GM19351 (cell line): Measurements from ENCODE around the gene CLDN17.

Experiments used
- ATAC-seq: cut with Tn5 transposase; IDR thresholded peaks from one replicate; pipeline ENCODE4 v1.9.1; 2021; ENCODE audit warnings: mild to moderate bottlenecking, moderate library complexity; ENCODE audit not compliant: unreplicated experiment

The CLDN17 gene, protein sequence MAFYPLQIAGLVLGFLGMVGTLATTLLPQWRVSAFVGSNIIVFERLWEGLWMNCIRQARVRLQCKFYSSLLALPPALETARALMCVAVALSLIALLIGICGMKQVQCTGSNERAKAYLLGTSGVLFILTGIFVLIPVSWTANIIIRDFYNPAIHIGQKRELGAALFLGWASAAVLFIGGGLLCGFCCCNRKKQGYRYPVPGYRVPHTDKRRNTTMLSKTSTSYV

GRCh38 chr21:30166705-30167104 lies at the start of gene CLDN17:
Gene CLDN17 (minus strand): TSS chr21:30166805. CDS start chr21:30166617, 188 bp downstream.
- no peak for ATAC-seq

DNA sequence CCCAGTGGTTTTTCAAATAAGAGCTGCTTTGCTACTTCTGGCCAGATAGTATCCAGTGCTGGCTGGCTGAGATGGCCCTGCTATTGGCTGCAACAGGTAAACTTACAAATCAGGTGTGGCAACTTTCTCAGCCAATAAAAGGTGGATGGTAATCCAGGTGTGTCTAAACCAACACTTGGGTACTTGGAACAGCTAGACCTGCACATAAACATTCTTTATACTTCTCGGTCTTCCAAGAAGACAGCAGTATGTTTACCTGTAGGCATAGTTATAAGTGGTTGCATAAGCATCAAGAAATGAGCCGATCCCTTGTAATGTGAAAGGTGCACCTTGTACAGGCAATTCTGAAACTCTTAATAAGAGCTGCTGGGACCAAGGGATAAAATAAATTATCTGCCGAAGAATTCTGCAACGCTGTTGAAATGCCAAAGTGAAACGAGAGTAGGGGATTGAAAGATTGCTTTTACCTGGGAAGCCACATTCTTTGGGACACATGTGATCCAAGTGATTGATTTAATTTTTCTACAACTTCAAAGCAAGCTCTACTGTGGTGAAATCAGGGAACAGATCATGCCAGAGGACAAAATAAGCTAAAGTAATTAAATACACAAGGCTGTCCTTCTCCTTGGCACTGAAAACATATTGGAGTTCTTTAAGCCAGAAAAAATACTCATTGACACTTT lies 49.6 kb upstream of the CLDN17 start, which contains the start of gene CLDN8:
CLDN8 (minus strand) TSS at position 57 of the 683 bp plus-strand sequence. CDS start 172 bp downstream, outside the sequence.
- ATAC-seq, result no peak

GRCh38 chr21:30211071-30211470 lies 44.5 kb upstream of the CLDN17 start:
- ATAC-seq, result no peak

DNA sequence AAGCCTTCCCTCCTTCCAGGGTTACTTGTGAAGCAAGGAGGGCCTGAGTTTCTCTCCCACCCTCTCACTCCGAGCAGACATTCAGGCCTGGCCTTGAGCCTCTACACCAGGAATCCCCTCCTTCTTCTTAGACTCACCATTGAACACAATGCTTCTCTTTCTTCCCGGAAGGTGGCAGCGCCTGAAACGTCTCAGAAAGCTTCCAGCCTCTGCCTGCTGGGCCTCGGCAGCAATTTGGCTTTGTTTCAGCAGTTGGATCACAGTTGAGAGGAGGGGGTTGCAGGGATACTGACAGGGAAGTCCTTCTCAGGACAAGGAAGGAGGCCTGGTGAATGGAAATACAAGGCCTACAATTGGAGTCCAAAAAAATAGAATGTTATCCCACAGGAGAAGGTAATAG lies 43.0 kb upstream of the CLDN17 start:
- ATAC-seq, result no peak

GRCh38 chr21:30207252-30207579 lies 40.6 kb upstream of the CLDN17 start:
- no peak for ATAC-seq

- no peak for ATAC-seq
Observed at GRCh38 chr21:30206551-30207251, 40.1 kb upstream of the CLDN17 start.

- ATAC-seq, result no peak
Observed at GRCh38 chr21:30200000-30200399, 33.4 kb upstream of the CLDN17 start.

DNA sequence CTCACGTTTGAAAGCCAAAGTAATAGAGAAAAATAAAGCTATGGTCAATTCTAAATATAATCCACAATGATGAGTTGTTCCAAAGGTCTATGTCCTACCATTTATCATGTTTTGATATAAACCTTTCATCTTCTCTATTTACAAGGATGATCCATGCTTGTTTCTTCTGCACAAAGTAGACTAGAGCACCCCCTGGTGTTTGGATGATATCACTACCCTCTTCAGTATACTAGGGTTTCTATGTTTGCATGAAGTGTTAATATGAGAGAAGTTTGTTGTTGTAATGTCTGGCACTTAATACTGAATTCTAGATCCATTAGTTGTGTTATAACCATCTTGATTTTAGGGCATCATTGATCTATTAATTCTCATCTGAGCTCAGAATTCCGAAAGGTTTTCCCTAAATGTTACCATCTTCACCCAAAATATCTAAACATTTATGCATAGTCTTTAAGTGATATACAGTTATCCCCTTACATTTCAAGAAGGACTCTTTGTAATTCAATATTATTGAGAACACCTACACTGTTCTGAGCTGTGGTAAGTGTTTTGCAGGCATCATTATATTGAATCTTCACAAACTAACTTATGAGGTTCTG lies 28.2 kb upstream of the CLDN17 start:
- no peak for ATAC-seq

GRCh38 chr21:30193201-30193600 lies 26.6 kb upstream of the CLDN17 start:
- no peak for ATAC-seq

DNA sequence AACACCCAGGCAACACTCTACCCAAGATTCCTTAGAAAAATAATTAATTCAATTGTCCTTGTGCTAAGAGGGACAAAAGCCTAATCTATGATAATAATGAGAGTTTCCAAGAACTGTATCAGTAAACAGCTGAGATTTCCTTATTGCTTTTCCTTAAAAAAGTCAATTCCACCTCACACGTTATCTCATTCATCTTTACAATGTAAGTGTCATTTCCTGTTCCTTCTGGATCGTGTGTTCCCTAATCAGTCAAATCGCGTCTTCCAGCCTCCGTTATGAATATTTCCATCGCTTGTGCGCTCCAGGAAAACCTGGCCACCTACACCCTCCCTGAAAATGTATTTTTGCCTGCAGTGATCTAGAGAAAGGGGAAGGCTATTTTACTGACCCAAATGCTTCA lies 23.9 kb upstream of the CLDN17 start:
- no peak for ATAC-seq

GRCh38 chr21:30189773-30190172 lies 23.2 kb upstream of the CLDN17 start:
- ATAC-seq, result no peak

- no peak for ATAC-seq
Observed at GRCh38 chr21:30186242-30186641, 19.6 kb upstream of the CLDN17 start.

- ATAC-seq, result no peak
Observed at GRCh38 chr21:30168086-30168485, 1.5 kb upstream of the CLDN17 start.

DNA sequence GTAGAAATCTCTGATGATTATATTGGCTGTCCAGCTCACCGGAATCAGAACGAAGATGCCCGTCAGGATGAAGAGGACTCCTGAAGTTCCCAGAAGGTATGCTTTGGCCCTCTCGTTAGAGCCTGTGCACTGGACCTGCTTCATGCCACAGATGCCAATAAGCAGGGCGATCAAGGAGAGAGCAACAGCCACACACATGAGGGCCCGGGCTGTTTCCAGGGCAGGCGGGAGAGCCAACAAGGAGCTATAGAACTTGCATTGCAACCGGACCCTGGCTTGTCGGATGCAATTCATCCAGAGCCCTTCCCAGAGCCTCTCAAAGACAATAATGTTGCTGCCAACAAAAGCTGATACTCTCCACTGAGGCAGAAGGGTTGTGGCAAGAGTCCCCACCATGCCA lies 434 bp downstream of the CLDN17 start:
- no peak for ATAC-seq

DNA sequence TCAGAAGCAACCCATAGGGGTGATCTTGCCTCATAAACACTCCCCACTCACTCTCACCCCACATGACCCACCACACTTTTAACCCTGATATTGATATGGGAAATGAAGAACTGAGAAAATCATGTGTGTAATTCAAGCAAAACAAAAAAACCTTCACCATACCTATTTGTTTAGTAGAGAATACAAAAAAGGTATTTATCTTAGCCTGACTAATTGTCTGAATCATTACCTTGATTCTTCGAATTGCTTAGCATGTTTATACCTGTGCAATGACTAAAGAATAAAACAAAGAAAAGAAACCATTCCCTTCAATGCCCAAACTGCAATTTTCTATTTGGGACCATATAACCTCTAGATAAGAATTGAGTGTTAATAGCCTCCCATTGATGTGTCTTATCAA lies 1.8 kb downstream of the CLDN17 start:
- ATAC-seq, result no peak

GRCh38 chr21:30153697-30154340 lies 12.8 kb downstream of the CLDN17 start:
- ATAC-seq, result no peak

GRCh38 chr21:30152792-30153191 lies 13.8 kb downstream of the CLDN17 start:
- ATAC-seq, result no peak

DNA sequence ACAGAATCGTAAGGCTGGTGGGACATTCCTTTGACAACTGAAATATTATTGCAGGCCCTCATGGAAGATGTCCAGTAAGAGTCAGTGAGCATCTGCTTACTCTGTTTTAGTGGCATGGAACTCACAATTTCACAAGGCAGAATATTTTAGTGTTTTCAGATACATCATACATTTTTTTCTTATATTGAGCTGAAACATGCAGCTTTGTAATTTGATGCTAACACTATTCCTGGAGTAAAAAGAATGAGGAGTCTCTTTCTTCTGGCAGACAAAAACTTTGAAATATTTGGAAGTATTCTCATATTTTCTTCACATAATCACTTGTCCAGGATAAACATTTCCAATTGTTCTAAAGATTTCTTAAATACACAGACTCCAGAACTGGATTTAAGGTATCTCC lies 17.7 kb downstream of the CLDN17 start:
- ATAC-seq, result no peak

GRCh38 chr21:30146558-30147282 lies 19.9 kb downstream of the CLDN17 start:
- no peak for ATAC-seq

- ATAC-seq, result no peak
Observed at GRCh38 chr21:30138483-30138882, 28.1 kb downstream of the CLDN17 start.

DNA sequence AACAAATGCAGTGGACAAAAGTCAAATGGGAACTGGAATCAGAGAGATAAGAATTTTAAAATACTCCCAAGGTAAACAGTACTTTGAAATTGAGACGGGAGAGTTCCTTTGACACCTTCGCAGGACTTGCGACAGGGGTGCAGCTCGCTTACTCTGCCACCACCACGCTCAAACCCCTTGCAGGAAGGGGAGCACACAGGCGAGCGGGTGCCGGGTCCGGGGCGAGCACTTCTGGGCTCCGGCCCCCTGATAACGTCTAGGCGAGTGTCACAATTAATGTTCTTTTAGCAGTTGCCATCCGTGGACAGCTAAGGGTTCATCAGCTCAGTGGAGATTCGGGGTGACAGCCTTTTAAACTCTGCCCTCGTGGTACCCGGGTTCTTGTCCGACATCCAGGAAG lies 37.4 kb downstream of the CLDN17 start:
- ATAC-seq, result no peak
